ENCODE data around the gene MAP3K21. TPM values are rescaled to one million over a fixed set of nuclear protein-coding genes. Genes with fewer than 3 reads are reported as not detected.

MAP3K21 gene
- total RNA-seq, 4 donors from 2014 or later, result 1.3 to 5.5 (median 3.0) TPM

GRCh38 chr1:233393084-233393840, 65.7 kb downstream of the MAP3K21 start:
- DNase-seq (ENCODE audit: low spot score), result no peak

DNA sequence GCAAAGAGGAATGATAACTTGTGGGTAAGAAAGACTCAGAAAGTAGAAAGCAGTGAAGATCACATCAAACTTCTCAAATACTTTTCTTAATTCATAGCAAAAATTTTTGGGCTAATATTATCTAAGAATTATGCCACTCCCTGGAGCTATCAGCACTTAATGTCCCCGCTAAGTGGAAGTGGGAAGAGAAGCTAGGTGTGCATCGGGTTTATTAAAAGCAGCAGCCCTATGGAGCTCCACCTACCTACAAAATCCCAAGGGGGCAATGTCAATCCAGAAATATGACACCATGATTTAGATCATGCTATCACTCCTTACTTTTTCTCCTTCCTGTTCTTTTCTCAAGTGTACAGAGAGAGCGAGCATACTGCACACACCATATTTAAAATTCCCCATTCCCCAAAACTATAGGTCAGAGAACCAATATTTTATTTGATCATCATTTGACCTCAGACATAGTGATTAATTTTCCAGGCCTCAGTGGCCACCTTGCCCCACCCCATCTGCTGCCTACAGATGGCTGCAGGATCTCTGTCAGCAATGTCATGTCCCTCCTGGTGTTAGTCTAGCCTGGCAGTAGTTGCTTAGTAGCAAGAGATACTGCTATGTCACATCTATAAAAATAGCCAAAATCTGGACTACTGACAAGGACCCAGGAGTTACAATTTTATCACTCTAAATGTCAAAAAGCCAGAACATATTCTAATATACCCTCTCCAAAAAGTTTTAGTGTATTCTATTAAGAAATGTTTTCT, 66.6 kb downstream of the MAP3K21 start:
- TF ChIP-seq CTCF (IDR thresholded peaks at IDR 0.05), result no peak
- ATAC-seq (ENCODE audit: low FRiP score), result no peak
- no peak for DNase-seq (ENCODE audit: low spot score)

More at GRCh38 chr1:233393084-233393840, 65.7 kb downstream of the MAP3K21 start:
- no peak for TF ChIP-seq CTCF (IDR thresholded peaks at IDR 0.05)
- no peak for ATAC-seq (ENCODE audit: low FRiP score)

- ATAC-seq (ENCODE audit: low FRiP score) (no peak), DNase-seq (ENCODE audit: low spot score) (no peak)
- TF ChIP-seq CTCF (IDR thresholded peaks at IDR 0.05), result no peak
These were observed 67.6 kb downstream of the MAP3K21 start for GRCh38 chr1:233394860-233395717.

DNA sequence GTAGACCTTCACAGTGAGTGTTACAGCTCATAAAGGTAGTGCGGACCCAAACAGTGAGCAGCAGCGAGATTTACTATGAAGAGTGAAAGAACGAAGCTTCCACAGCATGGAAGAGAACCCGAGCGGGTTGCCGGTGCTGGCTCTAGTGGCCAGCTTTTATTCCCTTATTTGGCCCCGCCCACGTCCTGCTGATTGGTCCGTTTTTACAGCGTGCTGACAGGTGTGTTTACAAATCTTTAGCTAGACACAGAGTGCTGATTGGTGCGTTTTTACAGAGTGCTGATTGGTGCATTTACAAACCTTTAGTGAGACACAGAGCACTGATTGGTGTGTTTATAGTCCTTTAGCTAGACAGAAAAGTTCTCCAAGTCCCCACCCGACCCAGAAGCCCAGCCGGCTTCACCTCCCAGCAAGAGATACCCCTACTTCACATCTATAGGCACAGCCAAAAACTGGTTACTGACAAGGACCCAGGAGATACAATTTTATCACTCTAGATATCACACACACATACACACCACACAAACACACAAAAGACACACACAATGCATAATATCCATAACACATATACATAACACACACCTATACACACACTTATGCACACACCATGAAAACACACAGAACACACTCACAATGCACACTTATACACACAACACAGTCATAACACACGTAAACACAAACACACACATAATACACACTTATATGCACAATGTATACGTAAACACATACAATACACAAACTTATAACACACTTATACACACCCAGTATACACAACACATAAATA, 68.5 kb downstream of the MAP3K21 start:
- DNase-seq (ENCODE audit: low spot score) (no peak), ATAC-seq (ENCODE audit: low FRiP score) (no peak)
- TF ChIP-seq CTCF (IDR thresholded peaks at IDR 0.05), result no peak

DNA sequence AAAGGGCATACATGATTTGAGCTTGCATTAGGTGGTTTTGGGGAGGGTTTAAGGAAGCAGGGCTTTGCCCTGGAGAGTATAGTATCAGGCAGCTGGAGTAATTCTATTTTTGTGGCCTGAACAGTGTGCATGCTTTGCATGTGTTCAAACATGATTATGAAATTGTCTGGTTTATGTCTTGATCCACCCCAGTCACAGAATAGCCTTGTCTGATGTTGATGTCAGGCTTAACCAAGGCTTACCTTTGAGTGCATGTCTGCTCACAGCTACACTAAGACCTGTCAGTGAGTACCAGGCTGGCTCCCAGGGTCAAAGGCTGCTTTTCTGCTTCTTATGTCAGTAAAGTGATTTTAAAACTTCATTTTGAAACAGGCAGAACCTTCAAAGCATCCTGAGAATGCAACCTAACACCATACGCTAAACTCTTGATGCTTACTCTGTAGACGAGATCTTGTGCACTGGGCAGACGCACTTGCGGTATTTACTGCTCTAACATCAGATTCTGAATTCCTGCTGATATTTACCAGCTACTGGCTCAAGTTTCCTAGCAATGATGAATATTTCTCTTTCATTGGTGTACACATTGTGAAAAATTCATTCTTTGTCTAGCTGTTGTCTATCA, 78.9 kb downstream of the MAP3K21 start:
- DNase-seq (ENCODE audit: low spot score) (no peak), ATAC-seq (ENCODE audit: low FRiP score) (no peak)
- TF ChIP-seq CTCF (IDR thresholded peaks at IDR 0.05), result no peak

Data from omental fat pad (tissue), 4 donors.